HepG2 (cell line): Measurements from ENCODE around the gene CFAP99. TPM values are rescaled to one million over a fixed set of nuclear protein-coding genes. Genes with fewer than 3 reads are reported as not detected.

ENCODE experiments used
- DR1 ChIP-seq: sonication (generic); formaldehyde crosslinking; IDR thresholded peaks from 2 replicates; pipeline ENCODE4 v1.8.0; 2021; ENCODE audit warnings: mild to moderate bottlenecking, missing genetic modification reagents, inconsistent platforms
- HINFP ChIP-seq: sonication (generic); formaldehyde crosslinking; IDR thresholded peaks from 2 replicates; pipeline ENCODE4 v1.4.0; 2020; ENCODE audit warnings: low read depth, mild to moderate bottlenecking, missing genetic modification reagents
- HOXA5 ChIP-seq: sonication (generic); formaldehyde crosslinking; IDR thresholded peaks from 2 replicates; pipeline ENCODE4 v1.4.0; 2020; ENCODE audit warnings: missing genetic modification reagents
- KIAA2018 ChIP-seq: sonication (generic); formaldehyde crosslinking; IDR thresholded peaks from 2 replicates; pipeline ENCODE4 v1.5.0; 2020; ENCODE audit warnings: mild to moderate bottlenecking, missing genetic modification reagents, borderline replicate concordance
- KLF15 ChIP-seq: sonication (generic); formaldehyde crosslinking; IDR thresholded peaks from 2 replicates; pipeline ENCODE4 v1.8.1; 2023; ENCODE audit warnings: borderline replicate concordance, mild to moderate bottlenecking, inconsistent platforms, missing genetic modification reagents, mixed read lengths
- MIXL1 ChIP-seq: IDR thresholded peaks from 2 replicates; pipeline ENCODE4 v1.6.1; 2016
- PLSCR1 ChIP-seq: sonication (generic); formaldehyde crosslinking; IDR thresholded peaks from 2 replicates; pipeline ENCODE4 v1.5.0; 2020; ENCODE audit warnings: missing genetic modification reagents, mild to moderate bottlenecking, borderline replicate concordance
- SNAI1 ChIP-seq: sonication (generic); formaldehyde crosslinking; IDR thresholded peaks from 2 replicates; pipeline ENCODE4 v1.5.0; 2020; ENCODE audit warnings: mild to moderate bottlenecking, missing genetic modification reagents, borderline replicate concordance
- TCF7 ChIP-seq: sonication (generic); IDR thresholded peaks from 2 replicates; pipeline ENCODE4 v1.6.1; 2016; ENCODE audit warnings: antibody characterized with exemption, low read depth
- TEAD3 ChIP-seq: optimal IDR thresholded peaks from 2 replicates; pipeline ENCODE3; 2016; ENCODE audit warnings: borderline replicate concordance
- ZBTB34 ChIP-seq: sonication (generic); formaldehyde crosslinking; IDR thresholded peaks from 2 replicates; pipeline ENCODE4 v1.8.0; 2022; ENCODE audit warnings: mild to moderate bottlenecking, missing genetic modification reagents
- ZNF432 ChIP-seq: sonication (generic); formaldehyde crosslinking; IDR thresholded peaks from 2 replicates; pipeline ENCODE4 v1.5.0; 2020; ENCODE audit warnings: missing genetic modification reagents, mild to moderate bottlenecking, borderline replicate concordance
- ZNF749 ChIP-seq: sonication (generic); formaldehyde crosslinking; IDR thresholded peaks from 2 replicates; pipeline ENCODE4 v1.8.0; 2022; ENCODE audit warnings: mild to moderate bottlenecking, missing genetic modification reagents, moderate library complexity, borderline replicate concordance
- ZNF878 ChIP-seq: sonication (generic); formaldehyde crosslinking; IDR thresholded peaks from 2 replicates; pipeline ENCODE4 v1.8.1; 2023; ENCODE audit warnings: mild to moderate bottlenecking, missing genetic modification reagents, moderate library complexity
- polyA plus RNA-seq, 8 experiments: library from polyadenylated mRNA; depleted of rRNA in 3 of 8; stranded (reverse) in 7 of 8; unstranded in 1 of 8; fragments of >200 nt; fragmentation: Illumina TruSeq in 4 of 8; extraction: Trizol in 4 of 8; gene quantifications; 2 replicates each; pipeline versions ENCODE4 v1.2.1 to v1.2.3, GENCODE V29; 2011 to 2016; ENCODE audit warnings: low read depth in 4 of 8, missing spikeins in 1 of 8, mixed read lengths in 1 of 8; ENCODE audit not compliant: insufficient read depth in 1 of 8
- total RNA-seq, 5 experiments: library from RNA; depleted of rRNA; stranded (reverse); fragments of >200 nt; fragmentation: Illumina TruSeq; extraction: Trizol; gene quantifications; 2 replicates each; pipeline ENCODE4 v1.2.3, GENCODE V29; 2016; ENCODE audit warnings: low read depth in 1 of 5
- TF ChIP-seq, protein P1 (sequence below): sonication (generic); formaldehyde crosslinking; IDR thresholded peaks from 2 replicates; pipeline ENCODE4 v1.5.0; 2020; ENCODE audit warnings: missing genetic modification reagents

CFAP99 gene
- total and polyA plus RNA-seq, 2 of the 13 experiments (the other 11 are each of a cell fraction or from before 2014, with no cell fraction given), result not detected

GRCh38 chr4:2412885-2413716, 5.7 kb upstream of the CFAP99 start (continued):
- TF ChIP-seq, protein P1, sequence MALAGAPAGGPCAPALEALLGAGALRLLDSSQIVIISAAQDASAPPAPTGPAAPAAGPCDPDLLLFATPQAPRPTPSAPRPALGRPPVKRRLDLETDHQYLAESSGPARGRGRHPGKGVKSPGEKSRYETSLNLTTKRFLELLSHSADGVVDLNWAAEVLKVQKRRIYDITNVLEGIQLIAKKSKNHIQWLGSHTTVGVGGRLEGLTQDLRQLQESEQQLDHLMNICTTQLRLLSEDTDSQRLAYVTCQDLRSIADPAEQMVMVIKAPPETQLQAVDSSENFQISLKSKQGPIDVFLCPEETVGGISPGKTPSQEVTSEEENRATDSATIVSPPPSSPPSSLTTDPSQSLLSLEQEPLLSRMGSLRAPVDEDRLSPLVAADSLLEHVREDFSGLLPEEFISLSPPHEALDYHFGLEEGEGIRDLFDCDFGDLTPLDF (CRISPR knock-in tag), result no peak
- TF ChIP-seq ZBTB34 (CRISPR knock-in tag) (no peak), TEAD3 (no peak), KIAA2018 (no peak), ZNF878 (CRISPR knock-in tag) (no peak), HINFP (no peak), TCF7 (no peak), SNAI1 (no peak), ZNF749 (CRISPR knock-in tag) (no peak), KLF15 (no peak), PLSCR1 (no peak), HOXA5 (CRISPR knock-in tag) (no peak), ZNF432 (CRISPR knock-in tag) (no peak), MIXL1 (CRISPR knock-in tag) (no peak), DR1 (CRISPR knock-in tag) (no peak)
